ENCODE data around the gene ANO6.
"Not testable (repeated sequence)": the region's sequence is repeated elsewhere in the genome, so short reads cannot be mapped to it uniquely, and the experiment has no call there.

ANO6 gene

GRCh38 chr12:45242180-45242579 is 26.3 kb downstream of the ANO6 start:
- no peak for DNase-seq (ENCODE audit: low read depth)

DNA sequence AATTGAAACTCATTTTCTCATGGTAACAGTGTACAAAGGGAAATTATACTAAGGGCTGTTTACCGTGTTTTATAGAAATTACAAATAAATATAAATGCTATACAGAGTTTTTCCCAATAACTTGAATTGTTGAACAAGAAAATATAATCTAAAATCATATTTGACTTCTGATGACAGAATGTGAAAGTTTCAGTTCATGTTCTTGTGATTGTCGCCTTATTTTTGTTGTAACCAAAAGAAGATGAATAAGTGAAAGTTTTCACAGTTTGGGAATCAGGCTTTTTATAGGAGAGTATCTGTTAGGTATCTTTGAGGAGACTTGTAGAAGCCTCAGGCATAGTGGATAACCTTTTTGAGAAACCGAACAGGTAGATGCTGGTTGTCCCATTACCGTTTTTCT is 28.1 kb downstream of the ANO6 start:
- no peak for DNase-seq (ENCODE audit: low read depth)

- DNase-seq (ENCODE audit: low read depth) = no peak
Measured at GRCh38 chr12:45244561-45245343, 28.9 kb downstream of the ANO6 start.

GRCh38 chr12:45246236-45246635 is 30.3 kb downstream of the ANO6 start:
- no peak for DNase-seq (ENCODE audit: low read depth)

DNA sequence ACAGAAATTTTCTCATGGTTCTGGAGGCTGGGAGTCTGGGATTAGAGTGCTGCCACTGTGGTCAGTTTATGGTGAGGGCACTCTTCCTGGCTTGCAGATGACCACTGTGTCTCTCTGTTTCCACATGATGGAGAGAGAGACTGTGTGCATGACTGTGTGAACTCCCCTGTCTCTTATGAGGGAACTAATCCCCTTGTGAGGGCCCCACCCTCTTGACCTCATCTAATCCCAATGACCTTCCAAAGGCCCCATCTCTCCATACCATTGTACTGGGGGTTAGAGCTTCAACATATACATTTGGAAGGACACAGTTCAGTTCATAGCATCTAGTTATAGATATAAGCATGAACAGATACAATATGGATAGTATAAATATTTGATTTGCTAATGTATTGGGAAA is 31.7 kb downstream of the ANO6 start:
- DNase-seq (ENCODE audit: low read depth) = no peak

GRCh38 chr12:45248095-45248494 is 32.2 kb downstream of the ANO6 start:
- no peak for DNase-seq (ENCODE audit: low read depth)

DNA sequence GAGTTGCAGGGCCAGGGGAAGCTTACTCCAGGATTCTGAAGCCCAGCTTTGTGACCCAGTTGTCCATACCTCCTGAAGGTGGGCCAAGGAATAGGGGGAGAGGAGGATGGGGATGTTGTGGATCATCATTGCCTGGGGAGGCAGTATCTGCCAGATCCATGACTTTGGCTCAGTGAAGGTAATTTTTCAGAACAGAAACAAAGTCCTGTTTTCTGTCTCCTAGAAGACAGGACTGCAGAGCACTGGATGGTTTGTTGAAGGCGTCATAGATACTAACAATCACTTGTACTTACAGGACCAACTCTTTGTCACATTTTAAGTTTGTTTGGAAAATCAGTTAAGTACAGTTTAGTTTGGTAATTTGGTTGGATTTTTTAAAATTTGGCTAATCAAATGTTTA is 38.4 kb downstream of the ANO6 start:
- no peak for DNase-seq (ENCODE audit: low read depth)

DNA sequence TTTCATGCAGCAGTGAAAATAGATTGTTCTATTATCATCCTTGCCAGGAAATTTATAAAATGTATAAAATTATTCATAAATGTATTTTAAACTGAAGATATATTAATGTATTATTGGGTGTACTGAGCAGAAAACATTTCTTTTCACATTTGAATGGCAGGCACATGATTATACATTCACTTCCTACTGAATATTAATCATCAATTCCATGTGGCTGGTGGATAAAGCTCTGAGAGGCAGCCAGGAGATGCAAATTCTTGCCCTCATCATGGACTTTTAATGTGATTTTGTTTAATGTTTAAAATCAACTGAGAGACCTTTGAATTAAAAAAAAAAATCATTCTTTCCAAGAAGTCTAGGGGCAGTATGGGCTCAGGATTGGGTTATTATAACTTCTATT is 40.8 kb downstream of the ANO6 start:
- no peak for DNase-seq (ENCODE audit: low read depth)

GRCh38 chr12:45257185-45257930 is 41.5 kb downstream of the ANO6 start:
- no peak for DNase-seq (ENCODE audit: low read depth)

DNA sequence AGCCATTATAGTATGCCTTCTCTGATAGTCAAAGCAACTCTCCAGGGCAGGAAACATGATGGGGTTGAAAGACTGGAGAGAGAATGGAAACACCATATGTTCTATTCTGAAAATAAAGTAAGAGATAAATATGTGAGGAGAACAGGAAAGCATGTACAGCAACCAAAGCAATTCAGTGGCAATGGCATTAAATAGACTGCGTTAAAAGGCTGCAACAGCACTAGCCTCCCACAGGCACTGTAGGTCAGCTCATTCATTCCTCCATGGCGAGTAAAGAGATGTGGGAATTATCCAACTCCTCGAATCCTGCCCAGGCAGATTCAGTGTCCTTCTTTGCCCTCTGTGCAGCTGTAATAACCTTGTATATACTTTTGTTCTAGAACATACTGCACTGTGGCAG is 43.8 kb downstream of the ANO6 start:
- no peak for DNase-seq (ENCODE audit: low read depth)

DNA sequence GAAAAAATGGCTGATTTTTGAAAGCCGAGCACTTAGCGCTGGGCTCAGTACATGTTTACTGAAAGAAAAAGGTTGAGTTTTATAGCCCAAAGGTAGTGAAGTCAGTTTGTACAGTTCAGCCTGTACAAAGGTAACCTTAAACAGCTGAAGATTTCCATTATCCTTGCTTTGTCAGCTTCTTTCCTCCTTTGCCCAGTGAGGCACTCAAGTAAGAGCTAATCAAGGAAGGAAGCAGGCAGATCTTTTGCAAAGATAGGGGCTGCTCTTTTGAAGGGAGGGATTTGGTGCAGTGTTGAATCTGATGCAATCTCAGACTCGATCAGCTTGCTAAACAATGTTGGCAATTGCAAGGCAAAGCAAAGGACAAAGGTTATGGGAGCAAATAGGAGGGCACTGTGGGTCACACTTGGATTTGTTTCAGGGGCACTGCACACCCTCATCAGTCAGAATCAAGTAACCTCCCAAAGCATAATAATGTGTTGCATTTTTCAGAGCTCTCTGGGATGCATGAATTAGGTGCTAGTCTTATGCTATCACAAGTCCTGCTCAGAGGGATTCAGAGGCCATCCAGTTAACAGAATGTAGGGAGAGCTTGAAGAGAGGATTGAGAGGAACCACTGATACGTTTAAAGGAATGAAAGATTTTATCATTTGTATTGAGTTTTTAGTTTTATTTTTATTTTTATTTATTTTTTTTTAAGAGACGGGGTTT is 44.4 kb downstream of the ANO6 start:
- no peak for DNase-seq (ENCODE audit: low read depth)

- DNase-seq (ENCODE audit: low read depth) = no peak
Measured at GRCh38 chr12:45260854-45261253, 45.0 kb downstream of the ANO6 start.

DNA sequence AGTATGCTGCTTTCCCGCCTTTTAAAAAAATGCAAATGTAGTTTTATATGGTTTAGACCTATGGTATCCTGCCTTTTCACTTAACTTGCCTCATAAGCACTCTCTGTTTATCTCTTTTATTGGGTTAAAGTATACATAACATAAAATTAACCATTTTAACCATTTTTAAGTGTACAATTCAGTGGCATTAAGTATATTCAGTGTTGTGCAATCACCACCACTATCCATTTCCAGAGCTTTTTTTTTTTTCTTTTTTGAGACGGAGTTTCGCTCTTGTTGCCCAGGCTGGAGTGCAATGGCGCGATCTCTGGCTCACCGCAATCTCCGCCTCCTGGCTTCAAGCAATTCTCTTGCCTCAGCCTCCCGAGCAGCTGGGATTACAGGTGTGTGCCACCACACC is 46.3 kb downstream of the ANO6 start:
- not testable (repeated sequence) for DNase-seq (ENCODE audit: low read depth)

GRCh38 chr12:45263587-45263986 is 47.7 kb downstream of the ANO6 start:
- no peak for DNase-seq (ENCODE audit: low read depth)

- no peak for DNase-seq (ENCODE audit: low read depth)
Measured at GRCh38 chr12:45268672-45269411, 52.9 kb downstream of the ANO6 start.

DNA sequence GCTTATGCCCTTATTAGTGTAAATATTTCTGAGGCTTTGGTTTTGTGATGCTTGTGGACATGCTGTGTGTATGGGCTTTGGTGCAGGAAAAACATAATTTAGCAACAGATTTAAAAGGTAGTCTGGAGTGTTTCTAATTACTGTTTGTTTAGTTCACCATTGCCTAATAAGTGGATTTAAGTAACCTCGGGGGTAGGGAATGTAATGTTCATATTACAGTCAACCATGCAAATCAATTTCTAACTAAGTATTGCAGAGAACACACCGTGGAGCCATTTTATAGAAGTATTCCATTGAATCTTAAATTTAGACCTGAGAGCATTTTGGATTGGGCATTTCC is 53.5 kb downstream of the ANO6 start:
- DNase-seq (ENCODE audit: low read depth) = no peak

GRCh38 chr12:45270951-45271350 is 55.1 kb downstream of the ANO6 start:
- DNase-seq (ENCODE audit: low read depth) = no peak

DNA sequence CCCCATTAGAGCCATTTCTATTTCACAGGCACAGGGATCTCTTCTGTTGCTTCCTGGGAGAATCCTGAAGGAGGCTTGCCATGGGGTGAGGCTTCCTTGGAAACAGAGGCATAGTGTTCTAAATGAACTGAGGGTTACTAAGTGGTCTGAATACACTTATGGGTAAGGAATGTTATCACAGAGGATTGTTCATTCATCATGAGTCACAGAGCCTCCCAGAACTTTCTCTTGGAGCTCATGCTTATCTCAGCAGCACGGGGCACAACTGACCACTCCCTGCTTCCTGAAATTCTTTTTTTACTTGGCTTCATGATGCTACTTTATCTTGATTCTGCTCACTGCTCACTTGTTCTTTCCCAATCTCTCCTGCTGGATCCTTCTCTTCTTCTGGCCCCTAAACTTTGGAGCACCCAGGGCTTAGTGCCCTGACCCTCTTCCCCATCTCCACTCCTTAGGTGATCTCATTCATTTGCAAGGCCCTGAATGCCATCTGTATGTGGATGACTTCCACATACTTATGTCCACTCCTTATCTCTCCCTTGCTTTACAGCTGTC is 57.9 kb downstream of the ANO6 start:
- DNase-seq (ENCODE audit: low read depth) = no peak

- DNase-seq (ENCODE audit: low read depth) = no peak
Measured at GRCh38 chr12:45276154-45276755, 60.4 kb downstream of the ANO6 start.

- no peak for DNase-seq (ENCODE audit: low read depth)
Measured at GRCh38 chr12:45278447-45278846, 62.6 kb downstream of the ANO6 start.

Measured in T follicular helper cell (primary cell).